HG03460 (cell line): ENCODE data around the gene PEX10.
"Not testable (repeated sequence)": the region's sequence is repeated elsewhere in the genome, so short reads cannot be mapped to it uniquely, and the experiment has no call there.

Source experiments
- ATAC-seq: cut with Tn5 transposase; IDR thresholded peaks from one replicate; pipeline ENCODE4 v1.9.1; 2021; ENCODE audit not compliant: unreplicated experiment

The PEX10 gene

DNA sequence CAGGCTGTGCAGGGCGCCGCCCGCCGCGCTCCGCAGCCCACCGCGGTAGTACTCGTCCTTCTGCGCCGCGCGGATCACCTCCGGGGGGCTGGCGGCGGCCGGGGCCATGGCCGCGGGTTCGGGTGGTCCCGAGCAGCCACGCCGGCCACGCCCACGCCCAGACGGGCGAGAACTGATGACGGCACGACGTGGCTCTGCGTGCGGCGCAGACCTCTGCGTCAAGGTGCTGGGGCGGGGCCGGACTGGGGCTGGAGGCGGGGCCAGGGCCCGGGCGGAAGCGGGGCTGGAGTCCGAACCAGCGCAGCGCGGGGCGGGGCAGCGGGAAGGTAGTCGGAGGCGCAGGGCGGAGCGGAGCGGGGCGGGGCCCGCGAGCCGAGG lies at the start of gene PEX10:
Gene PEX10 (minus strand): TSS at position 170 of the 378 bp plus-strand sequence. CDS start 62 bp downstream, at position 108.
- peak; percentile 69 for ATAC-seq

DNA sequence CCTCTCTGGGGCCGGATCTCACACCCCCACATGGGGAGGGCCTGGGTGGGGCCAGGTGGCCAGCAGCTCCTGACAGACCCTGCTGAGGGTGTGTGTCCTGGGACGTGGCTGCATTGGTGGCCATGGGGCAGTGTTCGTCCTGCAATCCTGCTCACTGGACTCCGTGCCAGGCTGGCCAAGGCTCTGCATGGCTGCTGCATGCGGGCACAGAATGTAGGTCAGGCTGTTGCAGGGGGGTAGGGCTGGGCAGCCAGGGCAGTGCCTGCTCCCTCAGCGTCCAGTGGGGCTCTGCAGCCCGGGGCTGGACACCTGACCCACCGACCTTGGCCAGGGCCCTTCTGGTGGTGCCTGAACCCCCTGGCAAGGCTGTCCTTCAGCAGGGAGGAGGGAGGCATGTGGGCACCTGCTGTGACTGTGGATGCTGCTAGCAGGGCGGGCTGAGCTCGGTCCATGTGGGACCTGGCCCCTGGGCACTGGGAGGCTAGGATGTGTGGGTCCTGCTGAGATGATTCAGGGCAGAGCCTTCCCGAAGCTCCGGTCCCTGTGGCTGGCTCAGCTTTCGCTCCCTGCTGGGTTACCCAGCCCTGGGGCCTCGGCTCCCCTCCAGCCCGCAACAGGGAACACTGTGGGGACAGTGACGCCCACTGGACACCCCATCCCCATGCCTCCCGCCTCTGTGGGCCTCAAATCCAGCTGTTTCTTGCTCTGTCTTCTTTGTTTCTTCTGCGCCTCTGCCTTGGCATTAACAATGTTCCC lies 48.8 kb upstream of the PEX10 start:
- ATAC-seq = no peak

- ATAC-seq = no peak
These were observed 47.8 kb upstream of the PEX10 start for GRCh38 chr1:2460203-2460602.

GRCh38 chr1:2459757-2460156 lies 47.4 kb upstream of the PEX10 start:
- ATAC-seq = no peak

DNA sequence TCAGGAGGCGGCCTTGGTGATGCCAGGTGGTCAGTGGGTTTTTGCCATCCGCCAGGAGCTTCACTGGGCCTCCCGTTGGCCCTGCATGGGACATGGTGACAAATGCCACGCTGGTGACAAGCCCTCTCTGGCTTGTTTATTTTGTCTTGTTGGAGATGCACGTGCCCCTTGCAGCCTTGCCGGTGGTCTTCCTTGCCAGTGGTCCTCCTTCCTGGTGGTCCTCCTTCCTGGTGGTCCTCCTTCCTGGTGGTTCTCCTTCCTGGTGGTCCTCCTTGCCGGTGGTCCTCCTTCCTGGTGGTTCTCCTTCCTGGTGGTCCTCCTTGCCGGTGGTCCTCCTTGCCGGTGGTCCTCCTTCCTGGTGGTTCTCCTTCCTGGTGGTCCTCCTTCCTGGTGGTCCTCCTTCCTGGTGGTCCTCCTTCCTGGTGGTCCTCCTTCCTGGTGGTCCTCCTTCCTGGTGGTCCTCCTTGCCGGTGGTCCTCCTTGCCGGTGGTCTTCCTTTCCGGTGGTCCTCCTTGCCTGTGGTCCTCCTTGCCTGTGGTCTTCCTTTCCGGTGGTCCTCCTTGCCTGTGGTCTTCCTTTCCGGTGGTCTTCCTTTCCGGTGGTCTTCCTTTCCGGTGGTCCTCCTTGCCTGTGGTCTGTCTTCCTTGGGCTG lies 46.9 kb upstream of the PEX10 start:
- ATAC-seq = not testable (repeated sequence)

GRCh38 chr1:2458687-2459086 lies 46.3 kb upstream of the PEX10 start:
- no peak for ATAC-seq

DNA sequence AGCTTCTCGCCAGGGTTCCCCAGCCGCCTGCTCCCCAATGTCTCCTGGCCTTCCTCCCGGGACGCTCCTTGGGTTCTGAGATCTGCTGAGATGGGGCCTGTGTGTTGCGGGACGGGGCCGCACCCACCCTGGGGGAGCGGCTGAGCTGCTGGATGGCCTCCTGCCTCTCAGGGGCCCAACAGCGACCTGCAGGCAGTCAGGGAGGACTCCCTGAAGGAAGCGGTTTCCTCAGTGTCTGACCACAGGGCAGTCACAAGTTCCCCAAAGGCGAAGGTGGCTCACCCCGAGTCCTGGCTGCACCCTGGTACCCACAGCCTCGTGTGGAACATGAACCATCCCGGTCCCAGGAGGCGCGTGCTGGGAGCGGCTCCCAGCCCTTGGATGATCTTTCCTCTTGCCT lies 45.1 kb upstream of the PEX10 start:
- ATAC-seq = no peak

DNA sequence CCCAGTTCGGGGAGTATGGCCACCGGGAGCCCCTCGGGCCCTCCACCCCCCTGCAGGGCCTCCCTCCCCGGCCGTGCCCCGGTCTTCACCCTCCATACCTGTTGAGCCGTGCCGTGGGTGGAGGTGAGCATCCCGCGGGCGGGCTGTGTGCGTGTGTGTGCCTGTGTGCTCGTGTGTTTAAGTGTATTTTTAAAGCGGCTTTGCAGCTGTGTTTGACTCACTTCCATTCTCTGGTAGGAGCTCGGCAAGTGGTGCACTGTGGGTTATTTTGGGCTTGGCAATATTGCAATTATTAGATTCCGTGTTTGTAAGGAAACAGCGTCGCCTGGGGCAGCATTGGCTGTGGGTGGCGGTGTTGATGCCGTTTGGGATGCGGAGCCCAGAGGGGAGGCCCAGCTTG lies 43.4 kb upstream of the PEX10 start:
- no peak for ATAC-seq

DNA sequence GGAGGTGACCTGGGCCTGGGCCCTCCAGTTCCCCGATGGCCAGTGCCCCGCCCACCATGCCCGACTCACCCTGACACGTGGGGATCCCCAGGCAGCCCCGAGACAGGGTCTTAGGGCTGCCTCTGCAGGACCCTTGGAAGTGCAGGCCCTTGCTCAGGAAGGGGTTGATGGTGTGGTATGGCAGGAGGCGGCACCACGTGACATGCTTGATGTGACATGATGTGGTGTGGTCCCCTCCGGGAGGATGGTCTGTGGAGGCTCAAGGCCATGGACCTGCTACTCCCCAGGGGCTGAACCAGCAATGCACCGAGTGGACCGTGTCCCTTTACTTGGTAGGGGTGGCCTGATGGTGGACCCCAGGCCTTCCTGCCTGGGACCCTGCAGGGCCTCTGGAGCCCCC lies 41.9 kb upstream of the PEX10 start:
- ATAC-seq = no peak

GRCh38 chr1:2452932-2453315 lies 40.6 kb upstream of the PEX10 start:
- no peak for ATAC-seq

DNA sequence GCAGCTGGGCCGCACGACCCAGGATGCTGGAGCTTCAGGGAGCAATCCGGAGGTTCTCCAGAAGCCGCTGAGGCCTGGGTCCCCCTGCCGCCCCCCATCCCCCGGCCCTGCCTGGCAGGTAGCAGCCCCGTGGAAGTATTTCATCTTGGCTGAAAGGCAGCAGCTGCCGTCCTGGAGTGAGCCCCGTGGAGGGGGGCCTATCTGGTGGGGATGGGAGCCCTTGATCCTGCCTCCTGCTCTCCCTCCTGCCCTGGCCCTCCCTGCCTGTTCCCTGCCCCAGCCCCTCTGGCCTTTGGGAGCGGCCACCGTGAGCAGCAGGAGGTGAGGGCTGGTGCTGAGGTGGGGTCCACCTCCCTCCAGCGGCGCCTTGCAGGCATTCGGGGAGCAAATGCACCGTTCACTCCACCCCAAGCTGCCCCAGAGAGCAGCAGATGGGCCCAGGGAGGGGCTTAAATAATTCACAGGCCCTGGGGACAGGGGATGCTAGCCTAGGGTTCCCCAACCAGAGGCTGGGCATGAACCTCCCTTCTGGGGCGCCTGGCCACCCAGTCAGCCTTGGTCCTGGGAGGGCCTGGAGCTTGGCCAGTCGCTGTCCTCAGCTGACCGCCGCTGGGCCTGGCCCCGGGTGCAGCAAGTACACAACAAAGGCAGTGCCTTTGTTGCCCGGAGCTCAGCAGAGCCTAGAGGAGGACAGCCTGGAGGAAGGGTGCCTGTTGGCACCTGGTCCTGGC lies 40.0 kb upstream of the PEX10 start:
- ATAC-seq = no peak

- ATAC-seq = no peak
These were observed 39.4 kb upstream of the PEX10 start for GRCh38 chr1:2451741-2452140.

- no peak for ATAC-seq
These were observed 37.5 kb upstream of the PEX10 start for GRCh38 chr1:2449636-2450454.

DNA sequence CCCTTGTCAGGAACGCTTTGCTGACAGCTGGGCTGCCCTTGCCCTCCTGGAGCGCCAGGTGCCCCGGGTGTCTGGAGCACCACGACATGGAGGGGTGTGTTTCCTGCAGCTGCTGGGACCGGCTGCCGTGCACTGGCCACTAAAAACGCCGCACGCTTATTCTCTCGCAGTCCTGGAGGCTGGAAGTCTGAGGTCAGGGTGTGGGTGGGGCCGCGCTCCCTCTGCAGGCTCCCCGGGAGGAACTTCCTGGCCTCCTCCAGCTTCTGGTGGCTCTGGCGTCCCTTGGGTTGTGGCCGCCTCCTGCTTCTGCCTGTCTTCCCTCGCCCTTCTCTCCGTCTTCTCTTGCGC lies 35.7 kb upstream of the PEX10 start:
- no peak for ATAC-seq

DNA sequence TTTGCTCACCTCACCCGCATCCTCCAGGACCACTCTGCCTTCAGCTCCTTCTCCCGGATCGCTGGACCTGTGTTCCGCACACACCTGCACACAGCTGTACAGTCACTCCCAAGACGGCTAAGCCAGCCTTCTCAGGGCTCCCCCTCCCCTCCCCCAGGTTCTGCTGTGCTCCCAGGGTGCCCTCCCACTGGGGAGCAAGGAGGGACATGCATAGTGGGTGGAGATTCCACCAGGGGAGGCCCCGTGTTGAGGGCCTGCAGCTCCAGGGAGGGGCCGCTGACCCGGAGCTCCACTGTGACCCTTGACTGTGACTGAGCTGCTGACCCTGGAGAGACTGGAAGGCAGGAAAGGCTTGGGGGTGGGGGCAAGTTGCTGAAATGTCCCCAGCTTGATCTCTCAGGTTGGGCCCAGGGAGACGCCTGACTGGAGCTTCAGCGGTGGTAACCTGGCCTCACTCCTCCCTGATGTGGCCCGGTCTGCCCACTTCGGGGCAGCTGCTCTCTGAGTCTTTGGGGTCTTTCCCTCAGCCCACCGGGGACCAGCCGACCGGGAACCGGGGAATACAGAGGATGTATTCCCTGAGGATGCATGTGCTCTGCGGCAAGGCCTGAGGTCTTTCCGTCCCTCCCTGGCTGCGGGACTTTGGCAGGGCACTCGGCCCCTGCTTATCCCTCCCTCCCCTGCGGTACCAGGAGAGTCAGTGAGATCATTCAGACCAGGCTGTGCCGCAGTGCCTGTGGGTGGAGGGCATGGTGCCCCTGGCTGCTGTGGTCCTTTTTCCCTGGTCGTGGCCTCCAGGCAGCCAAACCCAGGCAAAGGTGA lies 35.1 kb upstream of the PEX10 start:
- no peak for ATAC-seq

DNA sequence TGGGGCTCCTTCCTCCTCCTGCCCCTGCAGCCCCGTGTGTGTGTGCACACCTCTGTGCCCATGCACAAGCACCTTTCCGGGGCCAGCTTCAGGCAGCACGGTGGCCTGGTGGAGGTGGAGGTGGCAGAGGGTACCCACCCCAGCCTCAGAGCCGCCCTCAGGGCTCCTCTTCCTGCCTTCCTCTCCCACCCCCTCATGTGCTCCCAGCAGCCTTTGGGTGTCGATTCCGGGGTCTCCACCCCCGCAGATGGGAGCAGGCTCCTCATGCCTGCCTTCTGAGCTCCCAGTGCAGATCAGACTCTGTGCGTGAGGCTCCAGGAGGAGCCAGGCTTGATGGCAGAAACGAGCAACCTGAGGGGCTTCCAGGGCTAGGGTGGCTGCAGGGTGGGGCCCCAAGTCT lies 34.5 kb upstream of the PEX10 start:
- ATAC-seq = no peak

DNA sequence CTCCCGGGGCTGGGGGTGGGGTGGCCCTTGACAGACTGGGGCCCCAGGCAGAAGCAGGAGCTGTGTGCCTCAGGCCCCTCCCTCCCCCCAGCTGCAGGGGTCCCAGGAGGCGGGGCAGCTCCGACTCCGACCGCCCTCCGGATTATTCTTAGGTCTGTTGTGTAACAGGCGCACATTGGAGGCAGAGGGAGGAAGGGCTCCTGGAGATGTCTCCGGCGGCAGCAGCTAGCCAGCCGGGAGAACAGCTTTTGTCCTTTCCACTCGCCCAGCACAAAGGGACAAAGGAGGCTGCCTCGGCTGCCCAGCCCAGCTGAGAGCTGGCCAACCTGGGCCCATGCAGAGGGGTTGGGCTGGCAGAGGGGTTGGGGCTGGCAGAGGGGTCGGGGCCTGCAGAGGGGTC lies 34.0 kb upstream of the PEX10 start:
- ATAC-seq = no peak

GRCh38 chr1:2445823-2446215 lies 33.5 kb upstream of the PEX10 start:
- ATAC-seq = no peak

DNA sequence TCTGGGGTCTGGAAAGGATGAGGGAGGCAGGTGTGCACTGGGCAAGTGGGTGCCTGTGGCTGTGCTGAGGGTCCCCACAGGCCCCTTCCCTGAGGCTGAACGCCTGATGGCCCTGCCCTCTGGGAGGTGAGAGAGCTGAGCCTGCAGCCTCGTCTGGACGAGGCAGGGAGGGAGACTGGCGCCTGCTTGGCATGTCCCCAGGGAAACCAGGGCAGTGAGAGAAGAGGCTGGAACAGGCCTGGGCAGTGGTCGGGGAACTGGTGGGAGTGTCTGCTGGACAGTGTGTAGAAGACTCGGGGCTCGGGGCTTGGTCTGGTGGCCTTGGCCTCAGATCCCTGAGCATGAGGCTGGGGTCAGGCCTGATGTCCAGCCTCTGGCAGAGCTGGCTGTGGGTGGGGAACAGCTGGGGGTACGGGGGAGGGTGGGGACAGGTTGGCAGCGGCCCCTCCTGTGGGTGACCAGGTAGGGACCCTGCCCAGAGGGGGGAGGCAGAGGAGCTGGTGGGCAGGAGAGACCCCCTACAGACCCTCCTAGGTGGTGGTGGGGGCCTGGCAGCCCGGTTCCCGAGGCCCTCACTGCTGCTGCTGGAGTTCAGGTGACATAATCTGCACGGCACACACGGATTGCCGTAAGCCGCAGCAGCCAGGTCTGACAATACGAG lies 32.9 kb upstream of the PEX10 start:
- ATAC-seq = no peak

DNA sequence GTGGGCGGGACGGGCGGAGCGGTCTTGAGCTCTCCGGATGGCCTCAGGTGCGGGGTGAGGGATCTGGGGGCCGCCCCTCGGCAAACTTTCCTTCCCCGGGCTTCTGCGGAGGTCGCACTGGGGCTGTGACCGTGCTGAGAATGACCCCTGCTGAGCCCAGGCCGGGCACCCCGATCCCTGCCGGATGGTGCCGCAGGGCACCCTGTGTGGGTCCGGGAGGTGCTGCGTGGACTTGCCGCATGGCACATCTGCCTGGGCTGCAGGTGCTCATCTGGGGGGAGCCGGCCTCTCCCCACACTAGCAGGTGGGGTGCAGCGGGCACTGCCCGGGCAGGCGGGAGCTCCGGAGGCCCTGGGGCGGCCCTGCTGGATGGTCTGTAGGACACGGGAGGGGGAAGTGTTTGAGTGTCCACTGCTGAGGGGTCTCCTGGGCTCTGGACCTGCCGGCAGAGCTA lies 31.8 kb upstream of the PEX10 start:
- no peak for ATAC-seq
